Fibroblast of lung (primary cell): ENCODE measurements around the gene MMP3. TPM values are rescaled to one million over a fixed set of nuclear protein-coding genes. Genes with fewer than 3 reads are reported as not detected.

ENCODE experiments used
- DNase-seq, 2 donors: peaks; one replicate each; pipeline versions ENCODE4 v3.0.0 to v3.0.0-alpha.2; 2010; ENCODE audit warnings: low read depth in 2 of 2
- H2AFZ ChIP-seq: 2 replicates; pipeline ENCODE4 v1.5.1; 2012; ENCODE audit warnings: low read length, control low read depth, inconsistent platforms
- H3K27ac ChIP-seq: 2 replicates; pipeline ENCODE4 v1.5.1; 2011; ENCODE audit warnings: low read length, control low read depth; ENCODE audit not compliant: insufficient read depth
- H3K27me3 ChIP-seq: 2 replicates; pipeline ENCODE4 v1.5.1; 2011; ENCODE audit warnings: mild to moderate bottlenecking, low read length; ENCODE audit not compliant: control insufficient read depth, insufficient read depth
- H3K36me3 ChIP-seq: 2 replicates; pipeline ENCODE4 v1.5.1; 2011; ENCODE audit warnings: low read length; ENCODE audit not compliant: control insufficient read depth, insufficient read depth
- H3K4me1 ChIP-seq: 2 replicates; pipeline ENCODE4 v1.5.1; 2011; ENCODE audit warnings: low read length; ENCODE audit not compliant: control insufficient read depth, insufficient read depth; ENCODE audit errors: extremely low read depth
- H3K4me2 ChIP-seq: 2 replicates; pipeline ENCODE4 v1.5.1; 2011; ENCODE audit warnings: low read length, control low read depth; ENCODE audit not compliant: insufficient read depth; ENCODE audit errors: extremely low read depth
- H3K4me3 ChIP-seq, 4 experiments: fragments of 200-600 bp in 1 of 4; sonication (generic) in 1 of 4; replicated peaks in 1 of 4; 2 replicates each; pipeline ENCODE4 v1.5.1; 2011 to 2016; ENCODE audit warnings: low read length in 4 of 4, low read depth in 3 of 4, mild to moderate bottlenecking in 3 of 4, control low read depth in 2 of 4, inconsistent platforms in 1 of 4, mixed read lengths in 1 of 4; ENCODE audit not compliant: insufficient read depth in 1 of 4; ENCODE audit errors: control extremely low read depth in 1 of 4
- H3K79me2 ChIP-seq: 2 replicates; pipeline ENCODE4 v1.5.1; 2012; ENCODE audit warnings: mild to moderate bottlenecking, low read length, inconsistent platforms; ENCODE audit not compliant: control insufficient read depth, insufficient read depth
- H3K9ac ChIP-seq: 2 replicates; pipeline ENCODE4 v1.5.1; 2011; ENCODE audit warnings: mild to moderate bottlenecking, low read length, control low read depth; ENCODE audit not compliant: insufficient read depth
- H3K9me3 ChIP-seq: 2 replicates; pipeline ENCODE4 v1.5.1; 2012; ENCODE audit warnings: low read depth, low read length; ENCODE audit not compliant: control insufficient read depth, insufficient read depth
- H4K20me1 ChIP-seq: 2 replicates; pipeline ENCODE4 v1.5.1; 2011; ENCODE audit warnings: low read length; ENCODE audit not compliant: control insufficient read depth, insufficient read depth; ENCODE audit errors: extremely low read depth
- EZH2 ChIP-seq: IDR thresholded peaks from 2 replicates; pipeline ENCODE4 v1.5.1; 2012; ENCODE audit warnings: low read length, control low read depth, mild to moderate bottlenecking; ENCODE audit errors: missing control alignments
- polyA plus RNA-seq, 2 donors: library from polyadenylated mRNA; depleted of rRNA in 1 of 2; stranded (reverse) in 1 of 2; unstranded in 1 of 2; fragments of >200 nt; gene quantifications; 2 replicates each; pipeline ENCODE4 v1.2.1, GENCODE V29; 2011 to 2012; ENCODE audit warnings: missing spikeins in 1 of 2
- total RNA-seq: library from RNA; depleted of rRNA; stranded (reverse); fragments of >200 nt; gene quantifications from 2 replicates; pipeline ENCODE4 v1.2.1, GENCODE V29; 2014
- TF ChIP-seq, protein P1 (sequence below), 2 donors: IDR thresholded peaks in 1 of 2; conservative IDR thresholded peaks in 1 of 2; 1 replicate in 1 of 2; 2 replicates in 1 of 2; pipeline ENCODE4 v1.5.1; 2011 to 2012; ENCODE audit warnings: low read length in 2 of 2, control low read depth in 1 of 2, inconsistent platforms in 1 of 2, low read depth in 1 of 2, mild to moderate bottlenecking in 1 of 2

MMP3 gene
- total and polyA plus RNA-seq, 2 donors (not counting 1 experiment from before 2014, with no cell fraction given), result 19.1 to 47.1 TPM

- Histone ChIP-seq H3K36me3 (no peaks in the 10 kb centered on the region), H3K4me3 (no peak overlapping the region), H4K20me1 (no peaks in the 10 kb centered on the region), H2AFZ (no peak overlapping the region), H3K4me2 (no peak overlapping the region), H3K27ac (no peak overlapping the region), H3K9ac (no peak overlapping the region), H3K27me3 (no peaks in the 10 kb centered on the region), H3K79me2 (no peaks in the 10 kb centered on the region), H3K9me3 (no peaks in the 10 kb centered on the region), H3K4me1 (no peaks in the 10 kb centered on the region)
- DNase-seq, result no peak
- TF ChIP-seq, protein P1, sequence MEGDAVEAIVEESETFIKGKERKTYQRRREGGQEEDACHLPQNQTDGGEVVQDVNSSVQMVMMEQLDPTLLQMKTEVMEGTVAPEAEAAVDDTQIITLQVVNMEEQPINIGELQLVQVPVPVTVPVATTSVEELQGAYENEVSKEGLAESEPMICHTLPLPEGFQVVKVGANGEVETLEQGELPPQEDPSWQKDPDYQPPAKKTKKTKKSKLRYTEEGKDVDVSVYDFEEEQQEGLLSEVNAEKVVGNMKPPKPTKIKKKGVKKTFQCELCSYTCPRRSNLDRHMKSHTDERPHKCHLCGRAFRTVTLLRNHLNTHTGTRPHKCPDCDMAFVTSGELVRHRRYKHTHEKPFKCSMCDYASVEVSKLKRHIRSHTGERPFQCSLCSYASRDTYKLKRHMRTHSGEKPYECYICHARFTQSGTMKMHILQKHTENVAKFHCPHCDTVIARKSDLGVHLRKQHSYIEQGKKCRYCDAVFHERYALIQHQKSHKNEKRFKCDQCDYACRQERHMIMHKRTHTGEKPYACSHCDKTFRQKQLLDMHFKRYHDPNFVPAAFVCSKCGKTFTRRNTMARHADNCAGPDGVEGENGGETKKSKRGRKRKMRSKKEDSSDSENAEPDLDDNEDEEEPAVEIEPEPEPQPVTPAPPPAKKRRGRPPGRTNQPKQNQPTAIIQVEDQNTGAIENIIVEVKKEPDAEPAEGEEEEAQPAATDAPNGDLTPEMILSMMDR (conservative IDR thresholded peaks at IDR 0.05 in 1 of 2, IDR thresholded peaks at IDR 0.05 in 1 of 2; ENCODE audit: low read depth in 1 of 2, low read length in 2 of 2), result no peak
- TF ChIP-seq EZH2, result no peak
Measured at GRCh38 chr11:102837646-102838045, 5.8 kb downstream of the MMP3 start.

GRCh38 chr11:102837156-102837555 is 6.3 kb downstream of the MMP3 start:
- Histone ChIP-seq H3K4me2 (no peak overlapping the region), H3K36me3 (no peaks in the 10 kb centered on the region), H3K27ac (no peak overlapping the region), H3K9me3 (no peaks in the 10 kb centered on the region), H3K9ac (no peak overlapping the region), H4K20me1 (no peaks in the 10 kb centered on the region), H3K79me2 (no peaks in the 10 kb centered on the region), H2AFZ (no peak overlapping the region), H3K4me3 (no peak overlapping the region), H3K4me1 (no peaks in the 10 kb centered on the region), H3K27me3 (no peaks in the 10 kb centered on the region)
- no peak for TF ChIP-seq EZH2
- TF ChIP-seq, protein P1 (conservative IDR thresholded peaks at IDR 0.05 in 1 of 2, IDR thresholded peaks at IDR 0.05 in 1 of 2; ENCODE audit: low read depth in 1 of 2, low read length in 2 of 2), result no peak
- peak in 1 of 2 donors; percentile 70 for DNase-seq

GRCh38 chr11:102836290-102836875 is 7.0 kb downstream of the MMP3 start:
- TF ChIP-seq, protein P1 (conservative IDR thresholded peaks at IDR 0.05 in 1 of 2, IDR thresholded peaks at IDR 0.05 in 1 of 2; ENCODE audit: low read depth in 1 of 2, low read length in 2 of 2), result no peak
- TF ChIP-seq EZH2, result no peak
- Histone ChIP-seq H3K9ac (no peak overlapping the region), H3K79me2 (no peaks in the 10 kb centered on the region), H4K20me1 (no peaks in the 10 kb centered on the region), H3K27me3 (no peaks in the 10 kb centered on the region), H3K36me3 (no peaks in the 10 kb centered on the region), H2AFZ (no peak overlapping the region), H3K4me1 (no peaks in the 10 kb centered on the region), H3K4me2 (no peak overlapping the region), H3K4me3 (no peak overlapping the region), H3K27ac (no peak overlapping the region), H3K9me3 (no peaks in the 10 kb centered on the region)
- peak; percentile 42 to 93 for DNase-seq
